IPS DF 6.9 (cell line): Measurements from ENCODE around the gene OR8B4.

Experiments
- DNase-seq: peaks from one replicate; pipeline ENCODE4 v3.0.0-alpha.2; 2013; ENCODE audit warnings: low read depth, low spot score
- H3K27ac ChIP-seq: one replicate; pipeline ENCODE4 v1.5.1; 2013; ENCODE audit warnings: low read length, control low read depth
- H3K27me3 ChIP-seq: 2 replicates; pipeline ENCODE4 v1.6.1; 2013; ENCODE audit warnings: mild to moderate bottlenecking, low read length; ENCODE audit not compliant: control insufficient read depth, insufficient read depth
- H3K36me3 ChIP-seq: 2 replicates; pipeline ENCODE4 v1.6.1; 2013; ENCODE audit warnings: low read length; ENCODE audit not compliant: control insufficient read depth, insufficient read depth
- H3K4me1 ChIP-seq: 2 replicates; pipeline ENCODE4 v1.6.1; 2013; ENCODE audit warnings: low read length; ENCODE audit not compliant: control insufficient read depth, insufficient read depth
- H3K4me3 ChIP-seq: 2 replicates; pipeline ENCODE4 v1.5.1; 2013; ENCODE audit warnings: mild to moderate bottlenecking, low read length
- H3K9me3 ChIP-seq: 2 replicates; pipeline ENCODE4 v1.6.1; 2013; ENCODE audit warnings: low read length, inconsistent platforms; ENCODE audit not compliant: control insufficient read depth, insufficient read depth
- WGBS: extraction: QIAGEN DNeasy Blood & Tissue Kit; methylation state at CpG from one replicate; pipeline ENCODE4 v1.1.7; 2013; ENCODE audit warnings: mixed read lengths, missing lambda C conversion rate; ENCODE audit not compliant: insufficient read length, insufficient coverage; 5-methylcytosine and 5-hydroxymethylcytosine counted together

OR8B4 gene

GRCh38 chr11:124454552-124454951 lies 29.9 kb upstream of the OR8B4 start:
- Histone ChIP-seq H3K27ac (no peak overlapping the region), H3K9me3 (no peaks in the 10 kb centered on the region), H3K27me3 (no peaks in the 10 kb centered on the region), H3K4me1 (no peaks in the 10 kb centered on the region), H3K4me3 (no peak overlapping the region), H3K36me3 (no peaks in the 10 kb centered on the region)
- DNase-seq, result no peak
- no CpG with 5 or more reads among the region's 2 CpGs for WGBS

- 100% methylated on average over 1 of the region's 1 CpG for WGBS
Measured at GRCh38 chr11:124446916-124447315, 22.2 kb upstream of the OR8B4 start.

GRCh38 chr11:124445646-124446150 lies 21.0 kb upstream of the OR8B4 start, which contains the start of gene OR8B8:
Gene OR8B8, minus strand, starts transcription at chr11:124445696. Its CDS starts 4,611 bp downstream, at chr11:124441085.
- Histone ChIP-seq H3K27ac (no peak within 1 kb of the TSS), H3K9me3 (no peaks in the 10 kb centered on the region), H3K36me3 (no peaks in the 10 kb centered on the region), H3K27me3 (no peaks in the 10 kb centered on the region), H3K4me3 (no peak within 1 kb of the TSS), H3K4me1 (no peaks in the 10 kb centered on the region)
- WGBS, result no CpG with 5 or more reads among the region's 1 CpG
- no peak for DNase-seq

More at GRCh38 chr11:124446916-124447315, 22.2 kb upstream of the OR8B4 start:
- no peak for DNase-seq
- Histone ChIP-seq H3K27ac (no peak overlapping the region), H3K4me3 (no peak overlapping the region), H3K4me1 (no peaks in the 10 kb centered on the region), H3K36me3 (no peaks in the 10 kb centered on the region), H3K27me3 (no peaks in the 10 kb centered on the region), H3K9me3 (no peaks in the 10 kb centered on the region)

GRCh38 chr11:124442847-124443246 lies 18.2 kb upstream of the OR8B4 start:
- Histone ChIP-seq H3K27ac (no peak overlapping the region), H3K27me3 (no peaks in the 10 kb centered on the region), H3K9me3 (no peaks in the 10 kb centered on the region), H3K4me3 (no peak overlapping the region), H3K36me3 (no peaks in the 10 kb centered on the region), H3K4me1 (no peaks in the 10 kb centered on the region)
- no CpG with 5 or more reads among the region's 2 CpGs for WGBS
- DNase-seq, result no peak

GRCh38 chr11:124442442-124442841 lies 17.8 kb upstream of the OR8B4 start:
- Histone ChIP-seq H3K9me3 (no peaks in the 10 kb centered on the region), H3K4me3 (no peak overlapping the region), H3K36me3 (no peaks in the 10 kb centered on the region), H3K27me3 (no peaks in the 10 kb centered on the region), H3K4me1 (no peaks in the 10 kb centered on the region), H3K27ac (no peak overlapping the region)
- WGBS, result no CpG with 5 or more reads among the region's 6 CpGs
- no peak for DNase-seq

- no CpG with 5 or more reads among the region's 7 CpGs for WGBS
- no peaks in the 10 kb centered on the region for H3K9me3 ChIP-seq
- H3K27ac ChIP-seq, result no peak overlapping the region
- DNase-seq, result no peak
- no peaks in the 10 kb centered on the region for H3K36me3 ChIP-seq
- H3K4me1 ChIP-seq, result no peaks in the 10 kb centered on the region
- no peak overlapping the region for H3K4me3 ChIP-seq
- H3K27me3 ChIP-seq, result no peaks in the 10 kb centered on the region
Measured at GRCh38 chr11:124441519-124441918, 16.8 kb upstream of the OR8B4 start.

- WGBS, result no CpG with 5 or more reads among the region's 5 CpGs
- H3K4me1 ChIP-seq, result no peaks in the 10 kb centered on the region
- no peaks in the 10 kb centered on the region for H3K36me3 ChIP-seq
- DNase-seq, result no peak
- H3K27ac ChIP-seq, result no peak overlapping the region
- no peaks in the 10 kb centered on the region for H3K27me3 ChIP-seq
- H3K4me3 ChIP-seq, result no peak overlapping the region
- no peaks in the 10 kb centered on the region for H3K9me3 ChIP-seq
Measured at GRCh38 chr11:124441081-124441480, 16.4 kb upstream of the OR8B4 start.

- no peak overlapping the region for H3K27ac ChIP-seq
- H3K36me3 ChIP-seq, result no peaks in the 10 kb centered on the region
- no CpG with 5 or more reads among the region's 4 CpGs for WGBS
- no peak for DNase-seq
- no peaks in the 10 kb centered on the region for H3K9me3 ChIP-seq
- no peaks in the 10 kb centered on the region for H3K27me3 ChIP-seq
- no peaks in the 10 kb centered on the region for H3K4me1 ChIP-seq
- no peak overlapping the region for H3K4me3 ChIP-seq
Measured at GRCh38 chr11:124440608-124441007, 15.9 kb upstream of the OR8B4 start.

GRCh38 chr11:124434699-124435098 lies 10.0 kb upstream of the OR8B4 start:
- Histone ChIP-seq H3K4me1 (no peaks in the 10 kb centered on the region), H3K27me3 (no peaks in the 10 kb centered on the region), H3K4me3 (no peak overlapping the region), H3K27ac (no peak overlapping the region), H3K36me3 (no peaks in the 10 kb centered on the region), H3K9me3 (no peaks in the 10 kb centered on the region)
- DNase-seq, result no peak
- no CpG with 5 or more reads among the region's 2 CpGs for WGBS

GRCh38 chr11:124429599-124429998 lies 4.9 kb upstream of the OR8B4 start:
- Histone ChIP-seq H3K27ac (no peak overlapping the region), H3K4me1 (no peaks in the 10 kb centered on the region), H3K9me3 (no peaks in the 10 kb centered on the region), H3K4me3 (no peak overlapping the region), H3K27me3 (no peaks in the 10 kb centered on the region), H3K36me3 (no peaks in the 10 kb centered on the region)
- no peak for DNase-seq
- no CpG with 5 or more reads among the region's 2 CpGs for WGBS

GRCh38 chr11:124421043-124421442 lies 3.6 kb downstream of the OR8B4 start:
- Histone ChIP-seq H3K27me3 (no peaks in the 10 kb centered on the region), H3K4me3 (no peak overlapping the region), H3K4me1 (no peaks in the 10 kb centered on the region), H3K36me3 (no peaks in the 10 kb centered on the region), H3K27ac (no peak overlapping the region), H3K9me3 (no peaks in the 10 kb centered on the region)
- DNase-seq, result no peak
- no CpG with 5 or more reads among the region's 4 CpGs for WGBS
